Stimulated activated CD4-positive, alpha-beta T cell treated with anti-CD3 and anti-CD28 coated beads, TNF-alpha, amount 100 ng/mL, for 1 hour (primary cell): Measurements from ENCODE around the gene CHIA.

ENCODE experiments used
- DNase-seq, 3 donors: peaks; one replicate each; pipeline ENCODE4 v3.0.0-alpha.2; 2020; ENCODE audit warnings: low read depth in 3 of 3, low spot score in 1 of 3

CHIA gene

DNA sequence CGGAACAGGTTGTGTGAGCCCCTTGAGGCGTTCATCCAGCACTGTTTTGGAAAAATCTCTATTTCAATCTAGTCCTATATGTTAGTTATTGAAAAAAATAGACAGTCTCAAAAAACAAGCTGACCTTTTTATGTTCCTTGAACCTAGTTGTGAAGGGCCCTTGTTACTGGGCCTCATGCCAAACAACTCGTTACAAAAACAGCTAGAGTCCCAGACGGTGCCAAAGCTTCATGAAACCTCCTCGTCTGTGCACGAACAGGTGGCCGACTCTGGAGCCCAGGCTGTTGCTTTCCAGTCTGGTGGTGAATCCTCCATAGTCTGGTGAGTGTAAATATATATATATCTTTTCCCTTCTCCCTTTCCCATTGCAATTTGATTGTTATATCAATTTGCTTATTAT, at the start of gene CHIA:
Gene CHIA, plus strand, starts transcription at position 222 of the 400 bp plus-strand sequence. CDS start 19,617 bp downstream, outside the sequence.
- DNase-seq = no peak

DNA sequence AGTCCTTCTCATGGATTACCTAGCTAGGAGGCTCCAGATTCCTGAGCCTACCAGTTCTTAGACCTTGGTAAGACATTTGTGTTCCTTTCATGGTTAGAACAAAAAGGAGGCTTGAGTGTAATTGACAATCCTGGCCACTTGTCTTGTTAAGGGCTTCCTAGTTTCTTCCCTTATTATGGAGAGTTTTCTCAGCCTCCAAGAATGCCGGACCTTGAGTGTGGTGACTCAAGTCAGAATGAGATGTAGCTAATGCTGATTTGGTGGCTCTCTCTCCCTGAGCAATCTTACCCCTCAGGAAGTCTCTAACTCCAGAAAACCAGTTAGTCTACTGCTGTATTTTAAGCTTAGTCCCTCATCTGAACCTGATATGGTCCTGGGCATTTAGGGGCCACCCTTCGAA, 48.9 kb upstream of the CHIA start:
- DNase-seq = no peak

DNA sequence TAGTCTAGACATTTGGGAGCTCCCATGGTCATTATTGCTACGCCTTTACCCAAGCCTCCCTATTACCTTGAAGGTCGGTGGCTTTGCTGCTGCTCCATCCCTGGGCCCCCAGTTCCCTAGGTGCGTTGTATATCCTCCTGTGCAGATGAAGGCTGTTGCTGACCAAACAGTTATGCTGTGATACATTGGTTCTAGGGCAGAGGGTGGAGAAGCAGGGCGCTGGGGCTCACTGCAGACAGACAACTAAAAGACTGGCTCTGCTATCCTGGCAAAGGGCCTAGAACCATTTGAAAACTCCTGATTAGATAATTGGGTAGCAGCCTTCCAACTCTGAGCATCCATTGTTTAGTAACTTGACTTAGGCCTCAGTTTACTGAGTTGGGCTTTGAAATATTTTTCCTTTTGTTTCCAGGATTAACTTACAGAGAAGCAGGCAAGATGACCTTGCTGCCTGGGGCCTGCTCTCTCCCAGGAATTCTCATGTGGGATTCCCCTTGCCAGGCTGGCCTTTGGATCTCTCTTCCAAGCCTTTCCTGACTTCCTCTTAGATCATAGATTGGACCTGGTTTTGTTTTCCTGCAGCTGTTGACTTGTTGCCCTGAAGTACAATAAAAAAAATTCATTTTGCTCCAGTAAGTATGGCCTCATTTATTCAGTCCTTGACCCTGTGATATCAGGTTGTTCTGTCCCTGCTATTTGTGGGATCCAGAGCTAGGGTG, 47.7 kb upstream of the CHIA start:
- DNase-seq = no peak

DNA sequence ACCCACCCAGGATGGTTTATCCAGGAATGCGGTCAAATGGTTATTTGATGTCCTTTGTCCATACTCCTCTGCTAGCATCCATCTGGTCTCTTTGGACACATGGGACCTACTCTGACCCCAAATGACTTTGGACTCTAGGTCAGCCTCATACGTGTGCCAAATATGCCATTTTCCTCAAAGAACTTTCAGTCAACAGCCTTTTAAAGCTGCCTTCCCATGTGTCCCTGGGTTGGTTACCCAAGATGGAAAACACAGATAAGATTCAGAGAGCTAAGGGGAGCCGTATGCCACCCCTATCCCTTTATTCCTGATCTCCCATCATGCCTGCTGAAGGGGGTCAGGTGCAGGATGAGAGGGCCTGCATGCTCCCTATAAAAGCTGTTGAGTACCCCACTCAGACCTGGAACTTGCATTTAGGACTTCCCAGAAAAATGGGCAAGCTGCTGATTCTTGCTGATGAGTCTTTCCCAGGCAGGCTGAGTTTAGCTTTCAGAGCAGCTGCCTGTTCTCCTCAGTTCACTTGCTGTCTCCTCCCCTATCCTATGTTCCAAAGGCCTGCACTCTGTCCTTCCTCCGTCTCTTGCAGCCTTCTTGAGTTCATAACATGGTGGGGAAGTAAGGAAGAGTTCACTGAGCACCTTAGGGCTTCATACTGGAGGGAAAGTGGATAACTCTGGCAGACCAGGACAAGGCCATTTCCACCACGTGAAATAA, 43.4 kb upstream of the CHIA start:
- DNase-seq = no peak

DNA sequence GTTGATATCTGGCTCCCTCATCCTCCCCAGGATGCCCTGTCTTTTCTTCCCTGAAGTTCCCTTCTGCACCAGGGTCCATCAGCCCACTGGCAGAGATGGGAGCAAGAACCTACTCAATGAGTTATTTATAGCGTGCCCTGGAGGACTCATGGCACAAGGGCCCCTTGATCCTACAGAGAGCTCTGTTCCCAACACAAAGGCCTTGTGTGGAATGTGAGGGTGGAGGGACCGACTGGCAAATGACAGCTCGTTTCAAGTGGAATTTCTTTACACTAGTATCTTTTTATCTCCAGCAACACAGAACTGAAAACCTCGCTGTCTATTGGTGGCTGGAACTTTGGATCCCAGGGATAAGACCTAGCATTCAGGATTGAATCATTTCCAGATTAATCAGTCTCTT, 40.7 kb upstream of the CHIA start:
- no peak for DNase-seq

DNA sequence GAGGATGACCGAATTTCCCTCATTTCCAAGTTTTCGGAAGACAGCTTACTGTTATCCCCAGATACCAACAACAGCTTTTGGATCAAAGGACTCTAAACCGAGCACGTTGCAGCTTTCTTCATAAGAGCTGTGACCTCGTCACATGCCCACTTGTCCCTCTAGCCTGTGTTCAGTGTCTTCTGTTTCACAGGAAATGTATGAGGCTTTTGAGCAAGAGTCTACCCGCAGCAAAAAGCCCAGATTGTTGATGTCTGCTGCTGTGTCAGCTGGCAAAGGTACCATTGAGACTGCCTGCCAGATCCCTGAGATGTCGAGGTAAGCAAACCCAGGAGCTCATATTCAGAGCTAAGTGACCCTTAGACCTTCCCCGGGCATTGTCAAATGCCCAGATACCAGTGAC, 39.1 kb upstream of the CHIA start:
- DNase-seq = no peak

DNA sequence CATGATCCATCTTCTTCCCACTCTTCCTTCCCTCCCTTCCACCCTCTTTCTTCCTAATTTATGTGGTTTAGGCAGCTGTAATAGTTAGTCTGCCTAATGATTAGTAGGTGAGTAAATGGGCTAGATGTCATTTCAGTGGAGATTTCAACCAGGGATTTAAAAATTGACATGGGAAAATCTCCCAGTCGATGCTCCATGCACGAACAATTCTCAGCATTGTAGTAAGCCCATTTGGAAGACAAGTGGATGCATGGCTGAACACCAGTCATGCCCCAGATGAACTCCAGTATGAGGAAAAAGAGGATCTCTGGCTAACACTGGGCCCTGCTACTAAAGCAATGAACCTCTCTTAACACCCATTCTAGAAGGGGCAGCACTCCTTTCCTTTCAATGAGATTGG, 37.9 kb upstream of the CHIA start:
- no peak for DNase-seq

DNA sequence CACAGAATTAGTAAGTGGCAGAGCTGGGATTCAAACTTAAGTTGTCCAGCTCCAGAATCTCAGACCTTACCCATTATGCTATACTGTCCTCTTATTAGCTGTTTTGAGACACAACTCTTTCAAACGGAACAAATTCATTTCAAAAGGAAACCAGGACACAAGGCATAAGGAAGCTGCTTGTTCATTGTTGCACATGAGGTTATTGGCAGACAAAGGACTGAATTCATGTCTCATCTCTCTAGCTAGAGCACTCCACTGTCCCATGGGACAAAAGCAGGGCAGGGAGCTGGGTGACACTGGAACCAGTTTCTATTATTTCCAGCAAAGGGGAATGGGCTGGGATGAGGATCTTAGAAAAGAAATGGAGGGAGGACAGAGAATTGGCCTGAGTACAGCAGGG, 36.8 kb upstream of the CHIA start:
- DNase-seq = no peak

DNA sequence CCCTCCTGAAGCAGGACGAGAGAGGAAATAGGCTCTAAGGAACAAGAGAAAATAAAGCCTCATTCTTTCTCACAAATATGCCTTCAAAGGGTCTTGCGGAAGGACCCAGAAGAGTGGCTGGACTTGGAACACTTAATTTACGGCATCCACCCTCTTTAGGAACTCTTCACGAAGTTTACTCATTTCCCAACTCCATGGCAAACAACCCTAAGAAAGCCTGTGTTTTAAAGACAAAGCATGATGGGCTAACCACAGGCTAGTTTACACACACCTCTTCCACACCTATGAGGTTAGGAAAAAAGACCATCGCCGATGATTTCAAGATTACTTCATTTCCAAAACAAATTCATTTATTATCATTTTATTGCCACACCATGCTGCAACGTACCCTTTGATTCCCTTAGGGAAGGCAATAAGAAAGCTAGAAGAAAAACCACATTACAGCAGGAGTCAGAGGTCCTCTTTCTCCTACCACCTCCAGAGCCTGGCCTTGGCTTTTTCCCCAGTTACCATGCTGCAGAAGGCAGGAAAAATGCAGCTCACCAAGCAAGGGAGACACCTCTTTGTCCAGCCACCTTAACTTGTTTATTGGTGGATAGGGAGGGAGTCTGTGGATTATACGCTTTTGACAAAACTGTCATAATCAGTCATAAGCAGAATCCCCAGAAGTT, 33.5 kb upstream of the CHIA start:
- no peak for DNase-seq

DNA sequence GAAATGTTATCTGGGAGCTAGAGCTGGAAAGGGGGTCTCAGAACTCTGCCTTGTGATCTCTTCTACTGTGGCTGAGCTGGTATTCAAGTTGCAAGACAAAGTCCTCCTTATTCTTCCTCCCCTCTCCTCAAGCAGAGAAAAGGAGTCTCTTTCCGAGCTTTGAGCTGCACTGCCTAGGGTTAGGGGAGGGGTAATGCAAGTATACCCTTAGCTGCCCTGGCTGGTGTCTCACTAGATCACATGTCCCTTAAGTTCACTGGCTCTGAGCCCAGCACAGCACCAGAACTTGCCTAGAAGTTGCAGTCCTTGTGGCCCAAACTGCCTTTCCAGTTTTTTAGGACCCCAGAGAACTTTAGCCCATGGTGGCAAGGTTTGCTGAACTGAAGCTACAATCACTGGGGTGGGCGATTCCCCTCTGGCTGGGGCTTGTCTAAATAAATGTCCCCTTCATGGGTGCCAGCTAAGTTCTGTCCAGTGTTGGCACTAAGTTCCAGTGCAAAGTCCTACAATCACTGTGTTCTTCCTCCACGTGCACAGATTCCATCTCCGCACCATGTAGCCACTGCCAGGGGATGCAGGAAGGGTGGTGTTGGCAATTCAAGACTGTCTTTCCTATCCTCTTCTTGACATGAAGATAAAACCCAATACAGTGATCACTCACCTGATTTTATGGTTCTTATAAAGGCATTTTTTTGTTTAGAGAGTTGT, 22.7 kb upstream of the CHIA start:
- DNase-seq = no peak

DNA sequence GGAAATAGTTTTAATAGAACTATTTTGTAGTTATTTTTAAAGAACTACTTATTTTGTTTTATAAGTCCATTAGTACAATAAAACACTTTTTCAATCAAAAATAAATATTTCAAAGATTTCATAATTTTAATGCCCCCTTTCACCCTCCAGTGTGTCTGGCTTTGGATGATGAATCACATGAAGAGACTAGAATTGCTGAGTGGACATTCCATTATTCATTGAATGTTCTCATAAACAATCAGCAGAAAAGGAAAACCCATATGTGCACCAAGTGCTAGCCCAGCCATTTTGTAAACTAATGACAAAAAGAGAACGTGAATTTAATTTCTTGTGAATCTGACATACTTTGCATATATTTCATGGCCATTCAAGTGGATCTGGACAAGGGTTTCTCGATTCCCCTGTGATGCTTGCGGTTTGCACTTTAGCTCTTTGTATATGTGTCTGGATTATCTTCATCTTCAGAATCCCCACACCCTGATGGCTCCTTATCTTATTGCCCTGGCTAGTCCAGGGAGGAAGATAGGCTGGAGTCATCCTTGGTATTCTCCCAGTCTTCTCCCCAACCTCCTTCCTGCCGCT, 20.7 kb upstream of the CHIA start:
- DNase-seq = no peak

DNA sequence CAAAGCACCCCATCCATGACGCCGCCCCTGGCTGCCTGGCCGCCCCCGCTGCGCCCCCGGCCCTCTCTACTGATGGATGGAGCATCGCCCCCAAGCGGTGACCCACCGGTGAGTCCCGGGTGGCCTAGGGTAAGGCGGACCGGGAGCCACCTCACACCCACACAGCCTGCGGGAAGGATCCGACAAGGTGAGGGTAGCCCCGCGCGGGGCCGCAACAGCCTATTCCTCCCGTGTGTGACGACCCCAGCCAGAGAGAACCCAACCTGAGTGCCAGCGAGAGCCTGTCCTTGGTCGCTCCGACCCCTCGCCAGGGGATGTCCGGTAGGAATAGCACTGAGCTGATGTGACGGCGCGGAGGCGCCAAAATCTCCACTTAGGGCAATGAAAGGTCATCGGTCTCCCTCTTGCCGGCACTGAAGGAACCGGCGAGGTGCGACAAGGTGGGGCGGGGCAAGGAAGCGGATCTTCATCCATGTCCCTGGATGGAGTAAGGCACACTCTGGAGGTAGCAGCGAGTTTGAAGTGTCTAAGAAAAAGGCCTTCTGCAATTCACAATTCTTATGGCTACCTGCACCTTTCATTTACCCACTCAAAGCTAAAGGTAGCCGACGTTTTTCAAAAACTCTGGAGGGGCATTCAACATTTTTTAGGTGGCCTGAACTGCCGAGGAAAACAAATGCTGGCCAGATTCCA, 19.7 kb upstream of the CHIA start:
- peak in 1 of 3 donors; percentile 12 for DNase-seq

DNA sequence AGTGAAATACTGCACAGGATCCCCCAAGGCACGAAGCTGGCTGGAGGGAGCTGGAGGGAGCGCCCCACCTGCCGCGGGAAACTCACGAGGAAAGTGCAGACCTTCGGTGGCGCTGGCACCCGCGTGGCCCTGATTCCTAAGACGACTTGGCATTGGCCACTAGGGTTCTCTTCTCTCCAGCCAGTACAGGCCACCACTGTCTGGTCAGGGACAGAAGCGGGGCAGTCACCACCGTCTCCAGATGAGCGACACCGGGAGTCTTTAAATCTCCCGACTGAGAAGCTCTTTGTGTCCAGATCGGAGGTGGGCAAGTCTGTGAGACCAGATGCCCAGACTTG, 19.2 kb upstream of the CHIA start:
- no peak for DNase-seq

DNA sequence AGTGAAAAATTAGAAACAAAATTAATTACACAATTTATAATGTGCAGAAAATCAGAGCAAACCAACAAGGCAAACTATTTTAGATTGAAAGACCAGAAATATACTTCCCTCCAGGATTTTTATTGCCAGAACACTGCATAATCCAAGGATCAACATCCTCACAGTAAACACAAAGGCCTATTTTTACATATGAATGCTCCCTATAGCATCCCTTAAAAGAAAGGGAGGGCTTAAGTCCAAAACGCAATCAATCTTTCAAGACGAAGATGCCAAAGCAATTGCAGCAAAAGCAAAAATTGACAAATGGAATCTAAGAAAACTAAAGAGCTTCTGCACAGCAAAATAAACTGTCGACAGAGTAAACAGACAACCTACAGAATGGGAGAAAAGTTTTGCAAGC, 18.6 kb upstream of the CHIA start:
- no peak for DNase-seq

DNA sequence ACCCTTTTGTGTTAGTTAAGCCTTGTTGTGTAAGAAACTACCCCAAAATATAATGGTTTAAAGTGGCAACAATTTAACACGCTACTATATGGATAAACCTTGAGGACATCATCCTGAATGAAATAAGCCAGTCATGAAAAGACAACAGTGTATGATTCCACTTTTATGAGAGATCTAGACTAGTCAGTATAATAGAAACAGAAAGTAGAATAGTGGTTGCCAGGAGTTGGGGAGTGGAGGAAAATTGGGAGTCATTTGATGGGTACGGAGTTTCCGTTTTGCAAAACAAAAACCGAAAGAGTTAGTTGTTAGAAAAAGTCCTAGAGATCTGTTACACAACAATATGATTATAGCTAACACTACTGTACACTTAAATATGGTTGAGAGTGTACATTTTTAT, 16.0 kb upstream of the CHIA start:
- no peak for DNase-seq

DNA sequence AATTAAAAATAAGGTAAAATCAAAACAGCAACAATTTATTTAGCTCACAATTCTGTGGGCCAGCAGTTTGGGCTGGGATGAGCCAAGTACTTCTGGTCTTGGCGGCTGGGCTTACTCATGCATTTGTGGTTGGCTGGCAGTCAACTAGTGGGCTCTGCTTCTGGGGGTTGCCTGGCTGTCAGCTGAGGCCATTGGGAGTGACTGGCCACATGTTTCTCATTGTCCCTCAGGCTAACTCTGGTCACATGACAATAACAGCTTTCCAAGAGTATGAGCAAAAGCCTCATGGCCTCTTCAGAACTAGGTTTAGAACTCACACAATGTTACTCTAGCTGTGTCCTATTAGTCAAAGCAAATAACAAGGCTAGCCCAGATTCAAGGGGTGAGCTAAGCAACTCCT, 15.6 kb upstream of the CHIA start:
- DNase-seq = no peak

DNA sequence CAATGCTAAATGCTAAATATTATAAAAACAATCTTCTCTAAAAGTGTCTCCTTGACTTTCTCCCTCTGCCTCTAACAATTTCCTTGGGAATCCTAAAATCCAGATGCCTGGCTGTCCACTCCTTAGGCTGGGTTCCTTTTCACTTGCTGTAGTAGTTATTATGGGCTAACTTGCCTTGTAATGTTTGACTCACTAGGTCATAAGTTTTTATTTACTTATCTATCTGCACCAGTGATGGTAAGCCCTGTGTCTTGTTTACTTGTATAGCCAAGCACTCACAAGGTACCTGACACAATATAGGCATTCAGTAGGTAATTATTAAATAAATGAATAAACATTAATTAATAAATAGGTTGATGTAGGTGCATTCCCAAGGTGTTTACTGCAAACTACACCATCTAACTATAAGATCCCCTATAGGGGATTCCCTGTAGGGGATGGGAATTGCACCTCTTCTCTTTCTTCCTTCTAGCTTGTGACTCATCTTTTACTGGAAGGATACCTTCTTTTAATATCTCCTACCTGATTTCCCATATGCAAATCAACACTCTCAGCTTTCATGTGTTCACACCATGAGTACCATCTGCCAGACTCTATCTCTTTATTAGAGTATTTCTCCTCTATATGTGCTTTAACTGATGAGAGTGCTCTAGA, 14.7 kb upstream of the CHIA start:
- DNase-seq = no peak

DNA sequence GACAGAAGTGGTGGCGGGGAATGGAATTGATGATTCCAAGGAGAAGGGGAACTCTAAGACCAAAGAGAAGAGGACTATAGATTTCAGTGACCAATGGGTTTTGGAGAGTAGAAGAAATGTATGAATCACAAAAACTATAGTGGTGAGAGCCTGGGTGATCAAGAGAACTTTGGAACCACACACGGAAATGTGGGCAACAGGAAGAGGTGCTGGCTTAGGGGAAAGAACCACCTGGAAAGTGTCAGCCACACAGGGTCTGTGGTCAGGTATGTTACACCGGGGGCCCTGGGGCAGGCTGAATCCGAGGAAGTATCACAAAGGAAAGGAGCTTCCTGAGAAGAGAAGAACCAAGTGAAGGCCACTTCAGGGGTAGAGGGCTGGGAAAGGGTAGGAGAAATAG, 11.5 kb upstream of the CHIA start:
- no peak for DNase-seq

DNA sequence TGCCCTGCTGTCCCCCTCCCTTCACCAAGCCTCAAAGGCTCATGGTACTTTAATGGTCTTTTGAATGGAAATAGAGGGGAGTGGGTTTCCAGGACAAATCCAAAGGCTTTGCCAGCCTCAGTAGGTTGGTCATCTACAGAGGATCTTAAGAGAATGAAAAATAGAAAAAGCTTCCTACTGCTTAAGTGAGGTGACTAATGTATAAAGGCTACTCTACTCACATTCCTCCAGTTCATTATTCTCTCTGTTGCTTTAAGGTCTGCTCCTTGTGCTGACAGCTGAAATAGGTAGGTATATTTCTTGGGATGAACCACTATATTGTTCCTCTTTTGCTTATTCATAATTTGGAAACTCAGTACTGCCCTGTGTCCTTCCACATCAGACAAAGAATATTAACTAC, 10.4 kb upstream of the CHIA start:
- DNase-seq = no peak

DNA sequence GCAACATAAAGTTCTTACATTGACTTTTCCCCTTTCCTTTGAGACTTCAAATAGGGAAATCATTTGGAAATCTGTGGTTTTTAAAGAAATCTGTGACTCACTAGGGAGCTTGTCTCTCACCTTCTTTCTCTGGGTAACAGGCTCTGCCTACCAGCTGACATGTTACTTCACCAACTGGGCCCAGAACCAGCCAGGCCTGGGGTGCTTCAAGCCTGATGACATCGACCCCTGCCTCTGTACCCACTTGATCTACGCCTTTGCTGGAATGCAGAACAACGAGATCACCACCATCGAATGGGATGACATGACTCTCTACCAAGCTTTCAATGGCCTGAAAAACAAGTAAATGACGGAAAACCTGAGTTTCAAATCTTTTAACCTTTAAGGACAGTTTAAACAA, 9.2 kb upstream of the CHIA start:
- no peak for DNase-seq
